ENCODE measurements around the gene CD36.

CD36 gene

DNA sequence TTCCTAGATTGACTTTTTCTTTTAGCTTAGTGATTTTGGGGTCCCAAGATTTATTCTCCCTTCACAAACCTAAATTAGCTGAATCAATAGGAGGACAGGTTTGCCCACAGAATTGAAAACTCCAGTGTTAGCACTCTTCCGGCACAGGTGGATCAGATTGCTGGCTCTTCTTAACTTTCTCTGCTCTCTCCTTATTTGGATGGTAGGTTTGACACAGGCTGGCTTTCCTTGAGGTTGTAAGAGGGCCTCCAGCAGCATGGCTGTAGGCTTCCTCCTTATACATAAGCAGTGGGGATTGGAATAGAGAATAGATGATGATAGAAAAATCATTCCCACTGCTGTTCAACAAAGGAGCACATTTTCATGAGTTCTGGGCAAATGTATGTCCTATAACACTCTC, 9.4 kb upstream of the CD36 start:
- DNase-seq = no peak

DNA sequence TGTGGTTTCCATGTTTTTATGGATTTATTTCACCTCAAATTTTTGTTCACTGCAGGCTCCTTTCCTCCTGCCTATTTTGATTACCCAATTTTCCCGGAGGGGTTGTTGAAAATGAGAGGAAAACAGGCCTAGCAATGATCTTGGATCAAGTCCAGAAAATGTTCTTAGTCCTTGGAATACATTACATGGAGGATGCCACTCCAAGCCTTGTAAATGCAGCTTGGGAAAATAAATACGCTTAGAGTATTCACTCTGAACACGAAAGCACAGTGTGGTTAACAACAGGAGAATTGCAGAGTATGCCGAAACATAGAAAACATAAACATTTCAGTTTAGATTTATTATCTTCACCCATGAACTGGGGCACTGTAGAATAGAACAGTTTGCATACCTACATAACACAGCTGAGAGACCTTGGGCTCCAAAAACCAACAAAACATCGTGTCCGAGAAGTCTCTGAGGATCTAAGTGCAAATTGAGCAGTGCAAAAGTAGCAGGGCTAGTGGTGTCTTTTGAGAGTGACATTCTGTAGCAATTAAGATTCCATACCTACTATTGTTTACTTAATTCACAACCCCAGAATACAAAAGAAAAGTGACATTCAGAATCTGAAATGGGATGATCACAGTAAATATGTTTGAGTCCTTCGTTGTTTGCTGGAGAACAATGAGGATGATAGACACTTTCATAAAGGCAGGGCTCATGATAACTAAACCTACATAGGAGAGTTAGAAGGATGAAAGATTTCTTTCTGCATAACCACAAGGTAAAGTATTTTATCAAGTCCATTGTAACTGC, 7.6 kb upstream of the CD36 start:
- no peak for DNase-seq

DNA sequence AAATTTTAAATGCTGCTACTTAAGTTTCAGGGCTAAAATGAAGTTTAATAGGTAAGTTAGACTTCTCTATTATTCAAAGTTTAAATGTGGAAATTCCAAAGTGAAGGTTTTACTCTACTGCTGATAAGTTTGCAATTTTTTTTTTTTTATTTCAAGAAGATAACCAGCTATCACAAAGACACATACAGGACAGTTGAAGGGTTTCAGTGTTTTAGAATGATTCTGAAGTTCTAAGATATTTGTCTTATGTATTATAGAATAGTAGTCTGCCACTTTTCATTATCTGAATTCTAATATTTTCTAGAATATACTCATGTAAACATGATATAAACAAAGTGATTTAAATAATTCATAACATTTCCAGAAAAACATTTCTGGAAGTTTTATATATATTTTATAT, 7.0 kb upstream of the CD36 start:
- DNase-seq = no peak

DNA sequence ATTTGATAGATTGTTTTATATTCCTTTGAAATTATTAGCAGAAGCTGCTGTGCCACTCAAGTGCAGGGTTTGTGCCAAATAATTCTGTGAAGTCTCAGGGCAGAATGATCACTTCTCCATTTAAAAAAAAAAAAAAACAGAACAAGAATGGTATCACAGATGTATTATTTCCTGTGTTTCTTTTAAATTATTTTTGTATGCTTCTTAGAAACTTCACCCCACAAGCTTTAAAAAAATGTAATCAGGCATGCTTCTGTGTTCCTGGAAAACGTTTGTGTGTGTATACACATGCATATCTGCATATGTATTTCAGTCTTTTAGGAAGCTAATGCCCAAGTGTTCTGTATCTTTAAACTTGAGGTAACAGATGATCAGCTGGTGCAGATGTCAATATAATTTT, 6.3 kb upstream of the CD36 start:
- DNase-seq = no peak

DNA sequence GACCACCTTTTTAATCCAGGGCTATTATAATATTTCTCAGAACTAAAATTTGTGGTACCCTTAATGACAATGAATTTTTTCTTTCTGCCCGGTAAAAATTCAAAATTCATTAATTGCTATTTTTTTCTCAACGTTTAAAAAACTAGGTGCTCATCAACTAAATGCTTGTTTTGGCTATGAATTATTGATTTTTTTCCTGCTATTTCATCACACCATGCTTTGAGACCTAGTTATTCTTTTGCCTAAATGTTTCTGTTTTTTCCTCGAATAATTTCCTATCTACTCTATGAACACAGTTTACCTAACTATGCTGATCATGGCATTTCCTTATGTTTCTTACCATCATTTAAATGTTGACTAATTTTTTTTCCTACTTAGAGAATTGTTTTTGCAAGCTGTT, 5.6 kb upstream of the CD36 start:
- no peak for DNase-seq

DNA sequence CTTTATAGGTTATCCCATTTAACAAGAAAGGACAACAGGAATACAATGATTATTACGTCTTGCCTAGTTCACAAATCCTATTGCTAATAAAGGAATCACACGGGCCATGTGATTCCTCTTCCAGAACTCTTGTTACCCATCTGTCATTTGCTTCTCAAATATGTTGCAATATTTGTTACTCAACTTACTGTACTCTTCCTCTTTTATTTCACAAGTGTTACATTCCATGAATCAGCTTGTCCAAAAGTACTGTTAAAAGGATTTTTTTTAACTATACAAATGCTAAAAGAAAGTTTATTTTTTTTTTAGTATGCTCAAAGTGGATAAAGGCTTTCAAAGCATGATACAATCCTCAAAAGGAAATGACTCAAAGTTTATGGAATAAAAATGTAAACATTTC, 3.9 kb upstream of the CD36 start:
- no peak for DNase-seq

DNA sequence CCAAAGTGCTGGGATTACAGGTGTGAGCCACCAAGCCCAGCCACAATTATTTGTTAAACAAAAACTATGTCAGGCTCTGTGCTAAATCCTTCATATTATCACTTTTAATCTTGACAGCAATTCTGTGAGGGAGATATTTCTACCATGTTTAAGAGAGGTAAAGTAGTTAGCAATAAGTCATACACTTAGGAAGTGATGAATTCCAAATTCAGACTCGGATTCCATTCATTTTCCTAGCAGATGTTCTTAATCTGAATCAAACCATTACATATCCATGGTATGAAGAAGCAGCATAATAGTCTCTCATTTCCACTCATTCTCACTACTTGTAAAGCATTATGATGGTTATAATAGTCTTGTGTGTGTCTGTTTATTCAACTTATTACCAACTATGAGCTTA, 2.9 kb upstream of the CD36 start:
- DNase-seq = no peak

DNA sequence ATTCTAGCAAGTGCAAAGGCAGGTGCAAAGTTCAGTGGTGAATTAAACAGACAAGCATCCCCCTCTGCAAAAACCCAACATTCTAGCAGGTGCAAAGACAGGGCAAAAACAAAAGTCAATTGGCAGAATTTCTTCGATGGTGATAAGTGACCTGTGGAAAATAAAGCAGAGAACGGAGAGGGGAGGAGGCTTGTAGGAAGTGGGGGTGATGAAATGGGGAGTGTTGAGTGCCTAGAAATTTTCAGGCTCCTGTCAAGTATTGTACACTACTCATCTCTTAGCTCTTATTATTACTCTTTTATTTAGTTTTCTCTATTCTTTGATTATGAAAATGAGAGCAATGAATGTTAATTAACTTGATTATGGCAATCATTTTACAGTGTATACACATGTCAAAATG, 2.4 kb upstream of the CD36 start:
- no peak for DNase-seq

DNA sequence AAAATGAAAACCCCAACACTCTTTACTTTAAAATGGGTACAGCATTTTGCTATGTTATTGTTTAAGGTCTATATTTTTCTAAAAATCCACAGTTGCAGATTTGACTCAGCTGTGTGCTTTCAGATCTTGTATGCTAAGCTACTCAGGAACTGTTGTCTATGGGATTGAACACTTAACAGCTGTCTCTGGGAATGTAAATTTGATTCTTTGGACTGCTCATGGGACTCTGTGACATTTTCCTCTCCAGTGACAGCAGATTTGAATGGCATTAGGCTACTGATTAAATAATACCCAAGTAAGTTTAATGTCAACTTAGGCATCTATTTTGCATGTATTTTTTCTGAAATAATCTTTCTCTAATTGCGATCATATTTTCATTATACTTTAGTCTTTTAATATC, 1.7 kb upstream of the CD36 start:
- DNase-seq = no peak

DNA sequence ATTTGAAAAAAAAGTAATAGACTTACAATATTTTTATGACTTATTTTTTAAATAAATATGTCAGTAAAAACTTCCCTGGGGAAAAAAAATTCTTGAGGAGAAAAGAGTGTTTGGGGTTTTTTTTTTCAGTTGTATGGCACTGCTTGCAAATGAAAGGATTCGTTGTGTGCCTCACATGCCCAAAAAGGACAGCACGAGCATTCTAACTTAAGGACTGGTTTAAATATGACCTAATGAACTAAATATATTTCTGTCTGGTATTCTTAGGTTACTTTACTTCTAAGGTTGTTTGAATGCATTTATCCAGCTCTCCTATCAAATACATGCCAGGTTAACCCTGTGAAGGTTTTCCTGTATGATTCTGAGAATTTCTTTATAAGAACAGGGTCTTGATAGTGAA, 988 bp upstream of the CD36 start:
- no peak for DNase-seq

DNA sequence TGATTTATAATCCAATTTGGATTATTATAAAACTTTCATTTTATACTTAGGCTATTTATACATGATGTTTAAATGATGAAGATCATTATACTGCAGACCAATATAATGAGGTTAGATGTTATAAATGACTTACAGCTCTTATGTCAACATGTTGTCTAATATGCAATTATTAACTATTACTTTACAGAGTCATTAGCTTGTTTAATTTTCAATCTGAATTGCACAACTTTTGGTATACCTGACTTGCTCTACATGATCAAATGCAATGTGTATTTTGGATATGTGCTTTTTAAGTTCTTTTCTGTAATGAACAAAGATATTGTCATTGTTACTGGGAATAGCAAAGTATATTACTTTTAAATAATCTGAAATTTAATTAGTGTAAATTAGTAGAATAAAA, 569 bp downstream of the CD36 start:
- no peak for DNase-seq

DNA sequence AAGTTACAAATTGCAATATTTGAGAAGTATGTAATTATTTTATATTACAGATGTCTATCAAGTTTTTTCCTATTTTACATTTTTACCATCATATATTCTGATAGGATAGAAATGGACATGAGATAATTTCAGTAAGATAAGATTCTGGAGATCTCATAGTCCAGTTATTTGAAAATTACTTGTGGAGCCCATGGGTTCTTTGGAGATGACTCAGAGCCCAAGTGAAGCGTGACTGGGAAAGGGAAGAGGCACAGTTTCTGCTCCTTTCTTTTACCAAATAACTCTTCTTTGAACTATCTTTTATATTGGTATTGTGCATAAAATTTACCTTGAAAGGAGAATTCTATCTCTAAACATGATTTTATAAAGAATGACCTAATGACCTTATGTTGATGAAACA, 2.4 kb downstream of the CD36 start:
- no peak for DNase-seq

DNA sequence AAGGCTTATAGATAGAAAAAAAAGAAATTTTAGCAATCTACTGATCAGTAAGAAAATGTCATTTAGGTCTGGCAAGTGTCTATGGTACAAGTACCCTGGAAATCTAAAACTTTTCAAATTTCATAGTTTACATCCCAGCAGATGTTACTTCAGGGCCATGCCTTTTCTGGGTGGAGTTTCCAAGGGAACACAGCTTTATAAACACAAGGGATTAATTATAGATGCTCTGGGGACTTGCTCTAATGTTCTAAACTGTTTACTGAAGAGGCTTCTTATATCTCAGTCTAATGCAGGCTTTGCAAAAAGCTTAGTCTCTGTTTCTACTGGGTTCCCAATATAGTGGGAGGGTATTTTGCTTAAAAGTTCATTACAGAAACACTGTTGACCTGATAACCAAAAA, 3.1 kb downstream of the CD36 start:
- no peak for DNase-seq

DNA sequence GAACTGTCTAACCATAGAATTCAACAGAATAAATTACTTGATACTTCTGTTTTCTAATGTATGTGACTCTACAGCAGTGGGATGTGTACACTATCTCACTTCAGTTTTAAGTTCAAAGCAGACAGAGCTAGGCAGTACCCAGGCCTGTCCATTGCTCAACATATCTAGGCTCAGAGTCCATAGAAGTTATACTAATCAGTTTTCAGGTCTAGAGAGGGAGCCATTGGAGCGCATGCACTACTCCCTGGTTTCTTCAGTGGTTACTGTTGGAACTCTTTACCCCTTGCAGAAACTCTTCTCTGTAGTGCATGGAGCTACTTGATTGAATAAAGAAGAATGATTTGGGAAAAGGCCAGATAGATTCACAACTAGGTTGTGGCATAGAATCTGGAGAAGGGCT, 4.4 kb downstream of the CD36 start:
- no peak for DNase-seq

DNA sequence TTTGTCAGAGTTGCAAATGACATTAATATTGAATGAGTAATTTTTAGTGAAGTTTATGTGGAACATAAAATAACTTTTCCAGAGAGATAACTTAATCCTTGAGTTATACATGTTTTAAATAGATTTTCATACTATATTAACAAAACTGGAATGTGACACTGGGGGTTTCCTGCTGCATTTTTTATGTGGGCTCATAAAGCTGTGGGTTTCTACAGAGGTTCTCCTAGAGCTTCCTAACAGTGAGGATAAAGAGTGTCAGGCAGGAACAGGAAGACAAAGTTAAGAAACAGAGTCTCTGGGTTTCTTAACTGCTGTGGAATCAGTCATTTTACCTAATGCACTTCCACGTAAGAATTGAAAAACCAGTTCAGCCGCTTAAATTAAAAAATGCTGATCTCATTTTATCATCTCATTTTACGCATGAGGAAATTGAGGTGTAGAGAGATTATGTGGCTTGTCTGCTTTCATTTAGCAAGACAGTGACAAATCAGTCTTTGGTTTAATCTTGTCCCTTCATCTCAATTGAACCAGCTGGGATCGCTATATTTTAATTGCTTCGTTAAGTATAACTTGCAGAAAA, 5.0 kb downstream of the CD36 start:
- DNase-seq = no peak

DNA sequence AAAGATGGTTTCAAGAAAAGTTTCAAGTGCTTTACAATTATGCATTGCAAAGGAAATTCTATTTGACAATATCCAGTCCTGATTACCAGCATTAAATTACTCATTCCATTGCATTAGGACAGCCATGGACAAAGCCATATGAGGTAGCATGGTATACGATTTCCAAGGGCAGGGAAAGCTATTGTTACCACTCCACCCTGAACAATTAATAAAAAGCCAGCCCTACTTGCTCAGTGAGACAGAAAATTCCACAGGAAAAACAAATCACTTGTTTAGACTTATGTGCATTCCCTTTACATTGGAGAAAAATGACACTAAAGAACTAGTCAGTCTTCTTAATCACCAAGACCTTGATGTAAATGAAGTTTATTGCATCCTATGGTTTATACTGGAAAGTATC, 5.6 kb downstream of the CD36 start:
- no peak for DNase-seq

DNA sequence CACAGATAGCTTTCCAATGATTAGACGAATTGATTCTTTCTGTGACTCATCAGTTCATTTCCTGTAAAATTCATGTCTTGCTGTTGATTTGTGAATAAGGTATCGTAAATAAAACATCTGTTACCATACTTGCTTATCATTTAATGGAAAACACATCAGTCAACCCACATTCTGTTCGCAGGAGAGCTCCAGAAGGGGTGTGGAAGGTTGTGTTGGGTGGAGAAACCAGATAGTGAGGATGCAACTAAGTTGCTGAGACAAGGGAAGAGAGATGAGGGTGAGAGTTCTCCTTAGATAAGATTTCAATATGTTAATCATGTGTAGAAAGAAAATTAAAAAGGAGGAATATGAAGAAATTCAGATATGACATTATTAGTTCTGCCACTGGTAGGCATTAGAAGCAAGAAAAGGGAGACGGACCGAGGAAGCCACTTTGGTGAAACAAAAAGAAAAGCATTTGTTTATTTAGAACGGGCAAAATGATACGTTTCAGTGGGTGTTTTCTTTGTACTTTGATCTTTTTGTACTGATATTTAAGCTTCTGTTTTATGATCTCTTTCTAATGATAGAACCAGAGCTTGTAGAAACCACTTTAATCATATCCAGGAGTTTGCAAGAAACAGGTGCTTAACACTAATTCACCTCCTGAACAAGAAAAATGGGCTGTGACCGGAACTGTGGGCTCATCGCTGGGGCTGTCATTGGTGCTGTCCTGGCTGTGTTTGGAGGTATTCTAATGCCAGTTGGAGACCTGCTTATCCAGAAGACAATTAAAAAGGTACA, 7.8 kb downstream of the CD36 start:
- no peak for DNase-seq

DNA sequence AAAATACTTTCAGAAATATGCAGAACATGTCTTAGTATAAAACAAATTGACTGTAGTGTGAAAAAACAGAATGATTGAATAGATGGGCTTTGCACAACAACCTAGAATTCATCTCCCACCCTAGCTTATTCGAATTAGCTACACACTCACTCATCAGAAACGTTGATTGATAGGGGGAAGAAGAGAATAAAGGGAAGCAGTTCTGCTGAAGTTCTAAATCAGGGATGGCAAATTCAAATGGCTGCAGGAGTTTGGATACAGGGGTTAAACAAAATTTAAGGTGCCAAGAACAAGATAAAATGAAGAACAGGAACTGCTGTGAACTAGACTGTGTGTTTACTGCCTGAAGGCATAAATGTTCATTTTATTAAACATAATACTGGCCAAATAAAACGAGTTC, 9.0 kb downstream of the CD36 start:
- DNase-seq = no peak

DNA sequence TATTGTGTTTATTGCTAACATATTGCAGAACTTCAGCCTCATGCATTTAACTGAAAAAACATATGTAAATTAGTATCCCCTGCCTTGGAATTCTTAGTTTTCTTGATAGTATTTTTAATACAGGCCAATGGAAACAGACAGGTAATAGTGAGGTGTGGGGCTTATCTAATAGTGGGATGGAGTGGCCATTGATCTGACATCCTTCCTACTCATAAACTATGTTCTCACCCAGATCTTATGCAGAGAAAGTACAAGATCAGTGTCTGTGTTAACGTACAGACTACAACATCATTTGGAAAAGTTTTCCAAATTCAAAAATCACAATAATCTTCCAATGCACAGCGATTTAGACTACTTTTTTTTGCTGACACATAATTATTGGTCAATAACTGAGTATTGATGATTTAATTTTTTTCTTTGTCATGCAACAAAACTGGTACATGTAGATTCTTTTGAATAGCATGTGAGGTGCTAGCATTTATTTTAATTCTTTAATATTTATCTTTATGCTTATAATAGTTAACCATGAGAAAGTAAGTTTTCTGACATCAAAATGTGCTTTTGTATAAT, 9.7 kb downstream of the CD36 start:
- DNase-seq = no peak

DNA sequence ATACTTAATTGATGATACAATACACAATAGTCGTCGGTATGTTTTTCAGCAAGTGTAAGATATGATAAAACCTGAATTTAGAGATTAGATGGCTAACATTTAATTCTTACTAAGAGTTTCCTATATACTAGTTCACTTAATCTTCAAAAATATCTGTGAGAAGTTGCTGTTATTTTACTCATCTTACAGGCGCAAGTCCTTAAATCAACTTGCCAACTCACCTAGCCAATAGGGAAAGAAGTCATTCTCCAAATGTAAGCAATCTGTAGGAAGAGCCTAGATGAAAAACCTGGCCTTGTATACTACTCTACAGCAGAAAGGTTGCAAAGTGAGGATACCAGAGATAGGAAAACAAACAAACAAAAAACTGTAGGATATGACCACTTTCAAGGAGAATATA, 10.6 kb downstream of the CD36 start:
- no peak for DNase-seq

DNA sequence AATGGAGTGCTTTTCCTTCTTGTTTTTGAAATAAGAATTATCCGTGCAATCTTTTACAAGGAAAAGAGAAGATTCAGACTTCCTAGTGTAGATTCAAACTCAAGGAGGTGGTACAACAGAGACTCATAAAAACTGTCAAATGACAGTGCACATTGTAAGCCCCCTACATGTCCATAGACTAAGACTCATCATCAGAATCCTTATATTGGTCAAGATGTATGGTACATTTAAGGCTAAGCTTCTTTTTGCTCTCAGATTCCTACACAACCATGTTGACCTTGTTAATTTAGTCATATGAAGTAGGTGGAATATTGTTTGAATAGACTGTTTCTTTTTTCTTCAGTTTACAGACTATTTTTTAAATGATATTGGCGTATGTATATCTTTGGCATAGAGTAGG, 11.6 kb downstream of the CD36 start:
- no peak for DNase-seq

DNA sequence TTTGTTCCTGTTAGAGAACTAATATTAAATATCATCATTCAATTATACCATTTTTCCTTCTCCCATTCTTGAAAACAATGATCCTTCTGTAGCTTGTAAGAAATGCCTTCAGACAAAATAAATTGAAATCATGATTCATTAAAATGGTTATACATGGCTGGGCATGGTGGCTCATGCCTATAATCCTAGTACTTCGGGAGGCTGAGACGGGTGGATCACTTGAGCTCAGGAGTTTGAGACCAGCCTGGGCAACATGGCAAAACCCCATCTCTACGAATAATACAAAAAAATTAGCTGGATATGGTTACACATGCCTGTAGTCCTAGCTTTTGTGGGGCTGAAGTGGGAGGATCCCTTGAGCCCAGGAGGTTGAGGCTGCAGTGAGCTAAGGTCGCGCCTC, 13.0 kb downstream of the CD36 start:
- no peak for DNase-seq

DNA sequence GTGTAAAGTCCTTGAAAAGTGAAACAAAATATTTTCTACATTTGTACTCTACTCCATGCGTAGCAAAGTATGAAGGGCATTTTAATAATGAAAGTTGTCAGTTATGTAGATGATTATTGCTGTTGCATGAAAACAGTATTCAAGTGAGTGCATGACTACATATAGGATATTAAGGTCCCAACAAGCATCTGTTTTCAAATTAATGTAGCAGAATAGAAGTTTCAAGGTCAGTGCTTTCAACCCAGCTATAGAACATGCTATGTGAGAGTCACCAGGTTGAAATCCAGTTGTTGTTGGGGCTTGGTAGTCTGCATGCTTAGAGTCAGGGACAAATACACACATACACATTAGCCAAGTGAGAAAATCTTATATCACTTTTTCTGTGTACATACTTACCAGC, 14.8 kb downstream of the CD36 start:
- DNase-seq = no peak

DNA sequence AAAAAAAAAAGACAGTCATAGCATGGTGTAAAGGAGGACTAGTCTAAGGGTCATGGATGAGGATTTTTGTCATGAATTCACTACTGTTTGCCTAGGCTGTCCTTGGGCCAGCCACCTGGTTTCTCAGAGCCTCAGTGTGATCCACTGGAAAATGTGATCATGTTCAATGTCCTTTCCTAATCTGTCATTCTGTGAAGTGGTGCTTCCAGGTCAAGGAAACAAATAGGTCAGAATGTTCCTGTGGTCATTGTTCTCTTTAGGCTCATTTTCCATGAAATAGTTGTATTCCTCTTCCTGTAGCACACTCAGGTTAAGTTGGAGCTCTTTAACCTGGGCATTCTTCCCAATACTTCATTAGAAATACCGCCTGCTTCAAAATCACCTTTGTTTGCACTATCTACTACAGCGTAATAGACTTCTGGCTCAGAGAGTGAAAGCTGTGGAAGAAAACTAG, 16.5 kb downstream of the CD36 start:
- no peak for DNase-seq

Measured in NCI-H510A (cell line).